Retinal pigment epithelial cell (primary cell): Measurements from ENCODE around the gene CALML6.

Experiments used
- DNase-seq: peaks from one replicate; pipeline ENCODE4 v3.0.0-alpha.2; 2010; ENCODE audit warnings: low read depth
- H3K4me3 ChIP-seq: 2 replicates; pipeline ENCODE4 v1.5.1; 2011; ENCODE audit warnings: mild to moderate bottlenecking, low read length, control low read depth, moderate library complexity
- TF ChIP-seq, protein P1 (sequence below): conservative IDR thresholded peaks from 2 replicates; pipeline ENCODE4 v1.5.1; 2011; ENCODE audit warnings: low read depth, low read length, control low read depth, inconsistent platforms

Gene CALML6

GRCh38 chr1:1914971-1915692, at the start of gene CALML6:
Gene CALML6, plus strand, starts transcription at chr1:1915260. Its CDS starts 21 bp downstream, at chr1:1915281.
- DNase-seq = no peak
- no peak within 1 kb of the TSS for H3K4me3 ChIP-seq
- TF ChIP-seq, protein P1, sequence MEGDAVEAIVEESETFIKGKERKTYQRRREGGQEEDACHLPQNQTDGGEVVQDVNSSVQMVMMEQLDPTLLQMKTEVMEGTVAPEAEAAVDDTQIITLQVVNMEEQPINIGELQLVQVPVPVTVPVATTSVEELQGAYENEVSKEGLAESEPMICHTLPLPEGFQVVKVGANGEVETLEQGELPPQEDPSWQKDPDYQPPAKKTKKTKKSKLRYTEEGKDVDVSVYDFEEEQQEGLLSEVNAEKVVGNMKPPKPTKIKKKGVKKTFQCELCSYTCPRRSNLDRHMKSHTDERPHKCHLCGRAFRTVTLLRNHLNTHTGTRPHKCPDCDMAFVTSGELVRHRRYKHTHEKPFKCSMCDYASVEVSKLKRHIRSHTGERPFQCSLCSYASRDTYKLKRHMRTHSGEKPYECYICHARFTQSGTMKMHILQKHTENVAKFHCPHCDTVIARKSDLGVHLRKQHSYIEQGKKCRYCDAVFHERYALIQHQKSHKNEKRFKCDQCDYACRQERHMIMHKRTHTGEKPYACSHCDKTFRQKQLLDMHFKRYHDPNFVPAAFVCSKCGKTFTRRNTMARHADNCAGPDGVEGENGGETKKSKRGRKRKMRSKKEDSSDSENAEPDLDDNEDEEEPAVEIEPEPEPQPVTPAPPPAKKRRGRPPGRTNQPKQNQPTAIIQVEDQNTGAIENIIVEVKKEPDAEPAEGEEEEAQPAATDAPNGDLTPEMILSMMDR = no peak

GRCh38 chr1:1867164-1867563, 47.9 kb upstream of the CALML6 start:
- no peak for DNase-seq
- no peak overlapping the region for H3K4me3 ChIP-seq
- TF ChIP-seq, protein P1 = no peak

DNA sequence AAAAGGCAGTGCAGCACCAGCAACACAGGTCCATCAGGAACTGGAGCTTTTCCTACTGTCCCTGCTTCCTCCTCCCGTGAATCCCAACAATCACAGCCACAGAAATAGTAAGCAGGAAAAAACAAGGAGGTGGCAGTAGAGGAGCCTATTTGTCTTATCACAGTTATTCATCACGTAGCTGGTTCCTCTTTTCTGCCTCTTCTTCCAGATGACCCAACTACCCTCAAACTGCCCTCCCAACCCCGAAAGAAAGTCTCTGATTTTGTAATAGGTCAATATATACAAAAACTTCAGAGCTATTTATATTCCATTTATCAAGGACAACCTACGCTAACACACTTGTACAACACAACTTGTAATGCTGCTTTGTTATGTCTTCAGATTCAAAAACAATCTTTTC, 45.6 kb upstream of the CALML6 start:
- TF ChIP-seq, protein P1 = no peak
- H3K4me3 ChIP-seq = no peak overlapping the region
- DNase-seq = no peak

DNA sequence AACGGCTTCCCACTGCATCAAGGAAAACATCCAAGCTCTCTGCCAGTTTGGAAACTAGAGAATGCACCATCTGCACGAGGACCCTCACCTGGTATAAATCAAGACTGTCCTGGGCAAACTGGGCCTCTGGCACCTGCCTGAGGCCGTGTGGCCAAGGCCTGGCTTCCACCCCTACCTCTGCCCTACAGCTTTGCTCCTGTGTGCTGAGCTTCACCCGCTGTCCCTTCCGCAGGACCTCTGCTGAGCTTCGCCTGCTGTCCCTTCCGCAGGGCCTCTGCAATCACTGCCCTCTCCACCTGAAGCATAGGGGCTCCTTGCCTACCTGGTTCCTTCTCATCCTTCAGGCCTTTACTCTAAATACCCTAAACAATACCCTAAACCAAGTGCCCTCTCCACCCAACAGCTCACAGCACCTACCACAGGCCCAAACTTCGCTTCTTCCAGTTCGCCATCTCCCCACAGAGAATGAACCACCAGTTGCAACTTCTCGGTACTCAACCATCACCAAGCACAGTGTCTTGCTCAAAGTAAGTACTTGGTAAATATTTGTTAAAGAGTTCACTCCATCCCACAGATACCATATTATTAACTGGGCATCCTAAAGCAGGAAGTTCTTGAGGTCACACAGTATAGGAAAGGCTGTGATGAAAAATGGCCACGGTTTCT, 42.6 kb upstream of the CALML6 start:
- H3K4me3 ChIP-seq = no peak overlapping the region
- TF ChIP-seq, protein P1 = no peak
- DNase-seq = no peak

DNA sequence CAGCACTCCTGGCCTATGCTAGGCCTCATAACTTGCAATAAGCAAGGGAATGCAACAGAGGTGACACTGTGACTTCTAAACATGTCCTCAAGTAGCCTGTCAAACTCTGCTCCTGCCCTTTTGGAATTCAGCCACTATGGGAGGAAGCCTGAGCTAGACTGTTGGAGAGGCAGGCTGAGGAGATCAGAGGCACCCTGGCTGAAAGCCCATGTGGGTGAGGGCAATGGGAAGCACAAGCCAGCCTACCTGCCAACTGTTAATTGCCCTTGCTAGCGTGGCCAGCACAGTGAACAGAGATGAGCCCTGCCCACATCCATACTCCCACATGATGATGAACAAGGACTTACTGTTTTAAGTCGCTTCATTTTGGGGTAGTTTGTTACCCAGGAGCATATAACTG, 41.9 kb upstream of the CALML6 start:
- H3K4me3 ChIP-seq = no peak overlapping the region
- no peak for DNase-seq
- TF ChIP-seq, protein P1 = no peak

GRCh38 chr1:1874901-1875300, 40.2 kb upstream of the CALML6 start:
- DNase-seq = no peak
- H3K4me3 ChIP-seq = no peak overlapping the region

More at GRCh38 chr1:1874901-1875300, 40.2 kb upstream of the CALML6 start:
- TF ChIP-seq, protein P1 = no peak
